HFF-Myc (cell line): Measurements from ENCODE around the gene TCEA2.

Source experiments
- DNase-seq: peaks from one replicate; pipeline ENCODE4 v3.0.0-alpha.2; 2011; ENCODE audit warnings: low read depth; ENCODE audit errors: extremely low read depth
- H3K4me3 ChIP-seq: replicated peaks from 2 replicates; pipeline ENCODE4 v1.5.1; 2011; ENCODE audit warnings: low read depth, mild to moderate bottlenecking, control low read depth, low read length
- TF ChIP-seq, protein P1 (sequence below): IDR thresholded peaks from 2 replicates; pipeline ENCODE4 v1.5.1; 2012; ENCODE audit warnings: mild to moderate bottlenecking, low read depth, low read length, control low read depth; ENCODE audit errors: missing control alignments

The TCEA2 gene

DNA sequence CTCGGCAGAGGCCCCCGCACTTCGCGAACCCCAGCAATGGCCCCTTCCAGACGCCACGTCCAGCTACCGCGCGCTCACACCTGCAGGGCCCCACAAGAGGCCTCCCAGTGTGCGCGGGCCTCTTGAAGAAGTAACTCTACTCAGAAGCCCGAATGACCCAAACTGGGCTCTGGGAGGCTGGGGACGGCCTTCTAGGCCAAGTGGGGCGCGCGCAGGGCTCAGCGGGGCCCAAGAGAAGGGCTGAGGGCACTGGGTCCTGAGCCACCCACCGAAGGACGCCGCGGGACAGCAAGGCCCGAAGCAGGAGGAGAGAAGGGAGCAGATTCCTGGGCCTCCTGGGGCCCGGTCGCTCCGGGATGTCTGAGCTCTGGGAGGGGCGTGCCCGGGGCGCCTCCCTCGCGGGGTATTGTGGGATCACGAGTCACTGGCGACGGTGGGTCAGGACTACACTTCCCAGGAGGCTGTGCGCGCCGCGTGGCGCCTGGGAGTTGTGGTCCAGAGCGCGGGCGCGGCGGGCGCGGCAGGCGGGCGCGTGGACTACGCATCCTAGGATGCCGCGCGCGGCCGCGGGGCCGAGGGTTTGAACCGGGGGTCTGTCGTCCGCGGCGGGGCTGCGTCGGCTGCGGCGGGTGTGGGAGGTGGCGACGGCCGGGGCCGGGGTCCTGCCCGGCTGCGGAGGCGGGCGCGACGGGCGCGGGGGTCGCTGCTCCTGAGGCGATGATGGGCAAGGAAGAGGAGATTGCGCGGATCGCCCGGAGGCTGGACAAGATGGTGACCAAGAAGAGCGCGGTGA is at the start of gene TCEA2:
TCEA2 (plus strand) TSS at position 603 of the 793 bp plus-strand sequence; CDS start at position 718, 115 bp downstream.
- H3K4me3 ChIP-seq: peak within 1 kb of the TSS; percentile 69
- peak; percentile 83 for DNase-seq
- TF ChIP-seq, protein P1, sequence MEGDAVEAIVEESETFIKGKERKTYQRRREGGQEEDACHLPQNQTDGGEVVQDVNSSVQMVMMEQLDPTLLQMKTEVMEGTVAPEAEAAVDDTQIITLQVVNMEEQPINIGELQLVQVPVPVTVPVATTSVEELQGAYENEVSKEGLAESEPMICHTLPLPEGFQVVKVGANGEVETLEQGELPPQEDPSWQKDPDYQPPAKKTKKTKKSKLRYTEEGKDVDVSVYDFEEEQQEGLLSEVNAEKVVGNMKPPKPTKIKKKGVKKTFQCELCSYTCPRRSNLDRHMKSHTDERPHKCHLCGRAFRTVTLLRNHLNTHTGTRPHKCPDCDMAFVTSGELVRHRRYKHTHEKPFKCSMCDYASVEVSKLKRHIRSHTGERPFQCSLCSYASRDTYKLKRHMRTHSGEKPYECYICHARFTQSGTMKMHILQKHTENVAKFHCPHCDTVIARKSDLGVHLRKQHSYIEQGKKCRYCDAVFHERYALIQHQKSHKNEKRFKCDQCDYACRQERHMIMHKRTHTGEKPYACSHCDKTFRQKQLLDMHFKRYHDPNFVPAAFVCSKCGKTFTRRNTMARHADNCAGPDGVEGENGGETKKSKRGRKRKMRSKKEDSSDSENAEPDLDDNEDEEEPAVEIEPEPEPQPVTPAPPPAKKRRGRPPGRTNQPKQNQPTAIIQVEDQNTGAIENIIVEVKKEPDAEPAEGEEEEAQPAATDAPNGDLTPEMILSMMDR: no peak

DNA sequence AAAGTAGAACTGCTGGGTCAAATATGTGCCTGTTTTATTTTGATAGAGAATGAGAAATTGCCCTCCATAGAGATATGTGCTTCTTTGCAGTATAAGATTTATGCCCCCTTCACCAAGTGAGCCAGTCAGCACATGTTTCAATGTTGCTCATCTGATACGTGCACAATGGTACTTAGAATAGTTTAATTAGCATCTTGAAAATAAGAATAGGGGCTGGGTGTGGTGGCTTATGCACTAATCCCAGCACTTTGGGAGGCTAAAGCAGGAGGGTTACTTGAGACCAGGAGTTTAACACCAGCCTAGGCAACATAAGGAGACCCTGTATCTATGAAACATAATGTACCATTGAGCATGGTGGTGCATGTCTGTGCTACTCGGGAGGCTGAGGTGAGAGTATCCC is 47.4 kb upstream of the TCEA2 start:
- no peak overlapping the region for H3K4me3 ChIP-seq
- TF ChIP-seq, protein P1: no peak
- DNase-seq: no peak

GRCh38 chr20:64021124-64021975 is 41.6 kb upstream of the TCEA2 start:
- H3K4me3 ChIP-seq: no peak overlapping the region
- TF ChIP-seq, protein P1: no peak
- no peak for DNase-seq

DNA sequence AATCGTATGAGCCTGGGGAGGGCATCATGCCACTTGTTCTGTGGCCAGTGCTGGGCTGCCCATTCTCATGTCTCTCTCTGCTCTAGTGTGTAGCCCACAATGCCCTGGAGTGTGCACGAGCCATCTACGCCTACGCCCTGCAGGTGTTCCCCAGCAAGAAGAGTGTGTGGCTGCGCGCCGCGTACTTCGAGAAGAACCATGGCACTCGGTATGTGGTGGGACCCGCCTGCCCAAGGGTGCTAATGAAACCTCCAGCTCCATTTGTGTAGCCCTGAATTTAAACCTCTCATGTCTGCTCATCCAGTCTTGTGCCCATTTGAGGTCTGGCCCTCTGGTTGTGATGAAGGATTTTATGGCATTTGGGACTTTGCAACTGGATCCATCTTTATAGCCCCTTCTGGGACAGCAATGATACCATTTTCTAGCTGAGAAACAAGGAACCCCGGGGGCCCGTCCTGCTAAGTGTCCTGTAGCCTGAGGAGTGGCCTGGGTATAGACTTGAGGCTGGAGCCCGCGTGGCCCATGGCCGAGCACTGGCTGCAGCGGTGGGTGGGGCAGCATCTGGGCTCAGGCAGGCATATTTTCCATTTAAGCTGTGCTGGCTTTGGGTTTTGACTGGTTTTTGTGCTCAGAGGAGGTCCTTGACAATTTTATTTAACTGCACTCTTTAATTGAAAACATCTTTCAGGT is 40.2 kb upstream of the TCEA2 start:
- no peak overlapping the region for H3K4me3 ChIP-seq
- no peak for DNase-seq
- TF ChIP-seq, protein P1: no peak

DNA sequence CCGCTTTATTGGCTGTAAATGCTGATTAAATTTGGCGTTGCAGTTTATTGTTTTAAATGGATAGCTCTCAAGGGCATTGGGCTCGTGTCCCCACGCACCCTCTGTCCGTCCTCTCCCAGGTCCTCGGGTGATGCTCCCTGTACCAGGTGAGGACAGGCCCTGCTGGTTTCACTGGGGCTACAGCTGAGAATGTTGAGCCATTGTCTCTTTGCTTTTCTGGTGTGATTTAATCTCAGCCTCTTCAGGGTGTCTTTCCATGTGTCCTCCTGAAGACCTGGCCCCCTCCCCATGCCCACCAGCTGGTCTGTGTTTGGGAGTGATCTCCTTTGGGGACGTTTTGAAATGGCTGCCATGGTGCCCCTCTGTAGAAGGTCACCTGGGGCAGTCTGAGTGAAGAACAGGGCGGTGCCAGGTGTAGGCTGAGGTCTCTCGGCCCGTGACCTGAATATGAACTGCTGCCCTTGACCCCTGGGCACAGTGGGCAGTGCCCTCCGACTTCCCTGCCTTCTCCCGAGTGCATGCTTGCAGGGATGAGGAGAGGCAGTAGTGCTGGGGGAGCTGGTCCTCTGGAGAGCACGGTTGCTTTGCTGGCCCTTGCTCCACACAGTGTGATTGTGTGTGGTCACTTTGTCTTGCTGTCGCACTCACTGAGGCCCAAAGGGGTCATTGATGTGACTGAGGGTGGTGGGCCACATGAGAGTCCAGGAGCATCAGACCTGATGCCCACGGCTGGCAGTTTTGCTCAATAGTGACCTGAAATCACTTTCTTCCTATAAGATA is 39.4 kb upstream of the TCEA2 start:
- DNase-seq: no peak
- TF ChIP-seq, protein P1: no peak
- no peak overlapping the region for H3K4me3 ChIP-seq
